GM18508 (cell line): ENCODE data around the gene SORBS1.

Experiments
- ATAC-seq: cut with Tn5 transposase; IDR thresholded peaks from one replicate; pipeline ENCODE4 v1.9.1; 2021; ENCODE audit warnings: moderate number of reproducible peaks; ENCODE audit not compliant: insufficient read depth, unreplicated experiment

SORBS1 gene

DNA sequence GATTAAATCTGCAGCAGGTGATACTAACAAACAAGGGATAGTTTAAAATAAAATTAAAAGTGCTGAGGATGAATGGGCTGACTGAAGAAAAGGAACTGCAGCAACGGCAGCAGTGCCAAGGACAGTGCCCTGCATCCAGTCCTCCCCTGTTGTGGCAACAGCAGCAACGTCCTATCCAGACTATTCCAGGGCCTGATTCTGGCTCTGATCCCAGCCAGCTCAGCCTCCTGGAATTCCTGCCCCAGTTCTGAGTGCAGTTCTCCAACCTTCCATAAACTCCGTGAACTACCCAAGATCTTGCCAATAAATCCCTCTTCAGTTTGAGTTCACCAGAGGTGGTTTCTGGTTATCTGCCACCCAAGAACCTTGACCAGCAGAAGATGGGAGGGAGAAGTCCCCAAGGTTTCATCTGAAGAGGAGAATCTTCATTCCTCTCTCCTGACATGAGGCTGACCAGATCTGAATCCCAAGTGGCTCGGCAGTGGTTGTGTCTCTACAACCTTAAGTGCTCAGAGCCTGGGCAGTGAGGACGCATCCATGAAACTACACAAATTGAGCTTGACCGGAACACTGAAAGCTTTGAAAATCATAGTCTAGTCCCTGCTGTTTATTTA, 115.8 kb downstream of the SORBS1 start:
- ATAC-seq = no peak

DNA sequence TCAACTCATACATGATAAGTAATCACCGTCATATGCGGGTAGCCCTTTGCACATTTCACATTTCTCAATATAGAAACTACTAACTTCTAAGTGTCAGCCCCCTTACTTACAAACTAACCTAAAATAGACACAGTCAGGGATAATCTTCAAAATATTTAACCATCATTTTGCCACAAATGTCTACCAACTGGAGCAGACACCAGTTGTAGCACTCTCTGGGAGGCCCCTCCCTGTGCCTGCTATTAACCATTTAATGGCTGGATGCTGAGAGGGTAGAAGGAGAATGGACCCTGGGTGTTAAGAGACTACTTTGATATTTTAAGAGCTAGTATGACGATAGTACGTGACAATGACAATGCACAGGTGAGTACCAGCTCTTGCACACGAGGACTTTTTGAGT, 116.4 kb downstream of the SORBS1 start:
- no peak for ATAC-seq

DNA sequence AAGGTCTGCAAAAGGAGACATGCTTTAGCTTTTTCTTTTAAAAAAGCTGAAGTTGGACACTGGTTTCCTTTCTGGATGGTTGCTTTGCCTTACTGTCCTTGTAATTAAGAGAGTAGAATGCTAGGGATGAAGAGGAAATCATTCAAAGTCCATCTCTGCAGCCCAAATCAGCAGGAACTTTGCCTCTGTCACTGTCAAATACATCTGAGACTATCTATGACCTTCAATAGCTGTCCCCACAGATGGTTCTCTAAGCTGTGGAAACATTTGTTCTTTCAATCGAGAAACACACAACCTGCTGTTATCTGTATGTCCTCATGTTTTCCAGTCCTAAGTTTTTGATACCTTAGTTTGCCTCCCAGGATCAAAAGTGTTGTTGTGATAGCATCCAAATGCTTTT, 117.5 kb downstream of the SORBS1 start:
- ATAC-seq = no peak

DNA sequence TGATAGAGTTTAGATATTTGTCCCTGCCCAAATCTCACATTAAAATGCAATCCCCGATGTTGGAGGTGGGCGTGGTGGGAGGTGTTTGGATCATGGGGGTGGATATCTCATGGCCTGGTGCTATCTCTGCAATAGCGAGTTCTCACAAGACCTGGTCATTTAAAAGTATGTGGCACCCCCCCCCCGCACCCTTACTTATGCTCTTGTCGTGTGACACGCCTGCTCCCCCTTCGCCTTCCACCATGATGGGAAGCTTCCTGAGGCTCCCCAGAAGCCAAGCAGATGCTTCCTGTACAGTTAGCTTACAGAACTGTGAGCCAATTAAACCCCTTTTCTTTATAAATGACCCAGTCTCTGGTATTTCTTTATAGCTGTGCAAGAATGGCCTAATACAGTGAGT, 118.8 kb downstream of the SORBS1 start:
- ATAC-seq = no peak

DNA sequence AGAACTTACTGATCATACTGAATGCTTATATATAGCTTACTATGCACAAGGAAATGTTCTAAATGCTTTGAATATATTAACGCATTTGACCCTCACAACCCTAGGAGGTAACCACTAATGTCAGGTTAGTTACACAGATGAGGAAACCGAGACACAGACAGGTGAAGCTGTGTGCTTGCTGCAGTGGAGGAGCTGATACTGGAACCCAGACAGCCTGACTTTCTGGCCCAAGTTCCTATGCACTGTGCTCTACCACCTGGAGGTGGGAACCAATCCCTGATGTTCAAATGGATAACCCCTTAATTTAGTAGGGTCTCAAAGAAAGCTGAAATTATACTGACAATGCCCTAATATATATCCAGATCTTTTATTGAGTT, 119.6 kb downstream of the SORBS1 start:
- ATAC-seq = peak; percentile 25

DNA sequence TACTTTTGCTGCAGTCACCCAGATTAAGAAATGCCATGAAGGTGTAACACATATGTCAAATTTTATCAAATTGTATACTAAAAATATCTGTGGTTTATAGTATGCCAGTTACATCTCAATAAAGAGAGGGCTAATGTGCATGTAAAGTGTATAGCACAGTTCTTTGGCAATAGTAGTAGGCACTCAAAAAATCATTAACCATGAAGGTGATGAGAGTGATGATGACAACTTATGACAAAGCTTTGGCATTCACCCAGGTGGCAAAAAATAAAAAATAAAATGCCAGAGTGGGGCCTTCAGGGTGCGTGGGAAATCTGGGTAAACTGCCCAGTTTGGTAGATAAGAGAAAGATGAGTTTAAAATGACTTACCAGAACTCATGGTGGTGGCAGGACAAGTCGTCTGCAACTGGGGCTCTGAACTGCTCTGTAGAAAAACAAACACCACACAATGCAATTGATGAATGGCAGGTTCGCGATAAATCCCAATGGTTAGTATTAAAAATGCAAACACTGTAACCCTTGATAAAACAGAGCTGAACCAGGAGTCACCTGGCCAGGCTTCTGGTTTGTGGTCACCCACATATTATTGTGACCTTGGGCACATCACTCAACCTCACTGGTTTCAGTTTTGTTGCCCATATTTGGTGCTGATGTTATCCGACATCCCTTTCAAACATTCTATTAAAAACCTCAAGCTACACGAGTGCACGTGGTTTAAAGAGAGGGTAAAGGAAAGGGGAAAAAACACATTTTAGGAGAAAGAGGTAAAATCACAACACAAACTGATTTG, 120.2 kb downstream of the SORBS1 start:
- ATAC-seq = peak; percentile 85

DNA sequence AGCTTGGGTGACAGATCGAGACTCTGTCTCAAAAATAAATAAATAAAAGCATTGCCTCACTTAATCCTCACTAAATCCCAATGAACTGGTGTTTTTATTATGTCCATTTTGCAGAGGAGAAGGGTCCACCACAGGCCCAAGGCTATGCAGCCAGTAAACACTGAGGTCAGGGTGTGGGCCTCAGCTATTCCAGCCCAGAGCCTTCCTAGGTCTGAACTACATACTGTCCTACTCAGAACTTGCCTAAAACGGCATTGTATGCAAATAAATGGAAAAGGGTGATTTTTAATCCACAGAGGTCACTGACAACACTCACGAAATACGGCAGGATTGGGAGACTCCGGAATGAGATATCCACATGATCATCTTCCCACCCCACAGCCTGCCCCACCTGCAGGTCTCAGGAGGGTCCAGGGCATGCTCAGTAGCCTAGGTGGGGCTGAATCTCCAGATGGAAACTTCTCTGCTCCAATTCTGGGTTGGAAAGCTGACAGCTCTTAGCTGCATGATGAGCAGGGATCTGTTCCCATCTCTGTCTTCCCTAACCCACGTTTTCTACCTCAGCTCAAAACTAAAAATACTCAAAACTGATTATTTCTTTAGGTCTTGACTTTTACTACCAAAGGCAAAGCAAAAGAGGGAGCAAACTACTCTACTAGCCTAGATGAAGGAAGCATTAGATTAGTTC, 121.0 kb downstream of the SORBS1 start:
- no peak for ATAC-seq

DNA sequence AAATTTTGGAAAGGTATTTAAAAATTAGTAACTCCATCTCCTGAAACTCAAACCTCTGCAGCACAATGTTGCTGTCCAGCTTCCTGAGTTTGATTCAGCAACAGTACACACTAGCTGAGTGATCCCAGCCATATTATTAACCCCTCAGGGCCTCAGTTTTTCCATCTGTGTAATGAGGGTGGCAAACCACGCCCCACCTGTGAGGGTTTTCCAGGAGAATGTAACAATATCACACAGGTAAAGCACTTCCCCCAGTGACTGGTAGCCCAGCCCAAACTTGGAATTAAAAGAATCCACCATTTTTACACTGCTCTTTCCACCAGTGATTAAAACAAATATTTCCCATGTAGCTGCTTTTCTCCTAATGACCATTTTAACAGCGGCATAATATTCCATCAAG, 122.4 kb downstream of the SORBS1 start:
- ATAC-seq = no peak

DNA sequence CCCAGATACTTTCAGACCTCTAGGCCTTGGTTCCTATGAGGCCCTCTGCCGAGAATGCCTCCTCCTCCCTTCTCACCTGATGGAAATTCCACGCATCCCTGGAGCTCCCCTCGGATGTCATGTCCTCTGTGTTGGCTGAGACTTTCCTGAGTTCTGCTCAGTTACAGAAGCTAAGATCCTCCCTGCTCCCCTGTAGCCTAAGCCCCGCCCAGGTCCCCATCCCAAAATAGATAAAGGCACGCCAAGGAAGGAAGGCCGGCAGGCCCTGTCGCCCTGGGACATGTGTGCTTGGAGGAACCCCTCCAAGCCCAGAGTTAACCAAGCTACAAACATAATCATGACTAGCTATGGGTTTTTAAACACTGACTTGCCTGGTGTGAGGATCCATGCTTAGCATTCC, 123.5 kb downstream of the SORBS1 start:
- ATAC-seq = no peak

DNA sequence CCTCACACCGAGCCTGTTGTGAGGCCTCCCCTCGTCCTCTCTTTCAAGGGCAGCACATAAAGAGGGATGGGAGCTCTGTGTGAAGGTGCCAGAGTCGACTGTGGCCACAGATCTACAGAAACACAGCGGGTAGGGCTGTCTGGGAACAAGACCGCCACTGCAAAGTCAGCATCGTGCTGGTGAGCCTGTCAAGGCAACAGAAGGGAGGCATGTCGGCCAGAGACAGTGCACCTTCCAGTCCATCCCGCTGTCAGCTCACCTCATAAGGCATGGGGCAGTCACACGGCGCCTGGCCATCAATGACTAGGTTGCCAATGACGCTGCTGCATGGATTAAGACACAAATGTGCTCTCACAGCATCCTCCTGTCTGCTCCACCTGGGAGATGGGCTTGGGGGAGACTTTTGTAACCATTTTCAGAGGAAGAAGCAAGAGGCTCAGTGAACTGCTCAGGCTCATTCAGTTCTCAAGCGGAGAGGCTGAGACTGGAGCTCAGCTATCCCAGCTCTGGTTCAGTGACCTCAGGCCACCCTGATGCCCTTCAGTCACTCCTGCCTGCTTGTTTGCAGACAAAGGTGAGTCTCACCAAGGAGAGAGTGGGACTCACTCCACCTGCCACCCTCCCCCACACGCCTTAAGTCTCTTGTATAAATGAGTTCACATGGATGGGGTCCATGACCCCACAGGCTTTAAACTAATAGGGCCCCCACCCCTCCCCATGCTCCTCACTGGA, 125.5 kb downstream of the SORBS1 start:
- no peak for ATAC-seq

DNA sequence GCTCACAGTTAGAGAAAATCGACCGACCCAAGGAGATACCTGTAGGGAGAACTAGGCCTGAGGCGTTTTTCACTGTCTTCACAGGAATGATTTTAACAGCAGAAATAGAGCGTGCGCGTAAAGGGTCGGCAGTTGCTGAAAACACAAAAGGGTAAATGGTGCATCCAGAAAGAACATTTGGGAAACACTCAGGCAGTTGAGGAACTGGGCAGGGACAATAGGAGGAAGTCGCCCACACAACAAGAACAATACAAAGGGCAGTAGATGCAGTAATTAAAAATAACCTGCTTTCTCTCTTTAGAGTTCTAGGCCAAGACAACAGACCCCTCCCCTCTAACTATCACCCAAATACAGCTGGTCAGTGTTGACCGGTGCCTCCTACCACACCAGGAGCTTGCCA, 126.6 kb downstream of the SORBS1 start:
- ATAC-seq = no peak

DNA sequence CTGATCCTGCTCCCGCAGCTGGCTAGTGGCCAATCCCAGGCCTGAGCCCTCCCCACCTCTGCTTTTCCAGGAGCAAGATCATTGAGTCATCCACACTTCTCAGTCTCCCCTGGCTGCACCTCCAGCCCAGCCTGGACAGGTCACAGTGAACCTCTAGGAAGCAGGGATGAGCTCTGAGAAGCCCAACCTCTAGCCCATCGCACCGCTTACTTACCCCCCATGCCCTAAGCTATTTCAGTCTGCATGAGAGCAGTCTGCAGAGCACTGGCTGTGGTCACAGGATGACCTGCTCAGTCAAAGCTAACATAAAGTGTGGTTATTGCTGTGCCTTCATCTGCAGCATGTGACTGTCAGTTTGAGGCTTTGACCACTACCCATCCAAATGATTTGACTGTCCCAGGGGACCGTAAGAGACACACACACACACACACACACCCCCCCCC, 129.2 kb downstream of the SORBS1 start:
- ATAC-seq = no peak

DNA sequence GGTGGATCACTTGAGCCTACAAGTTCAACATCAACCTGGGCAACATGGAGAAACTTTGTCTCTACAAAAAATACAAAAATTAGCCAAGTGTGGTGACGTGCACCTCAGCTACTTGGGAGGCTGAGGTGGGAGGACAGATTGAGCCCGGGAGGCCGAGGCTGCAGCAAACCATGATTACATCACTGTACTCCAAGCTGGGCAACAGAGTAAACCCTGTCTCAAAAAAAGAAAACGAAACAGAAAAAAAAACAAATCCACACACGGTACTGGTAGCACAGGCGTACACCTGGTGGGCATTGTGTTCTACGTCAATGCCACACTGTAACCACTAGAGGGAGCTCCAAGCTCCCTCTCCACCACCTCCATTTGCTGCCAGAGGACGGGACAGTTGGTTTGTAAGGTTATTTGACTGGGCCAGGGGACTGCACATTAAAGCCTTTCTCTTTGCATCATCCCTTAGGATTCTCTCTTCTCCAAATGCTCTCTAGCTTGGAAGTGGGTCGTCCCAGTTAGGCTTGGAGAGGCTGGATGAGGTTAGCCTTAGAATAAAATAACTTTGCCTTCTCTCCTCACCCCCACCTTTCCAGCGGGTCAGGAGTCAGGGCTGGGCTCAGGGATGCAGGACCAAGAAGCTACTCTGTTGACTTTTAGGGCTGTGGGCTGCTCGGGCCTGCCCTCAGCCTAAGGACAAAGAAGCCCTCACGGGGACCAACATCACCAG, 130.8 kb downstream of the SORBS1 start:
- peak; percentile 54 for ATAC-seq

DNA sequence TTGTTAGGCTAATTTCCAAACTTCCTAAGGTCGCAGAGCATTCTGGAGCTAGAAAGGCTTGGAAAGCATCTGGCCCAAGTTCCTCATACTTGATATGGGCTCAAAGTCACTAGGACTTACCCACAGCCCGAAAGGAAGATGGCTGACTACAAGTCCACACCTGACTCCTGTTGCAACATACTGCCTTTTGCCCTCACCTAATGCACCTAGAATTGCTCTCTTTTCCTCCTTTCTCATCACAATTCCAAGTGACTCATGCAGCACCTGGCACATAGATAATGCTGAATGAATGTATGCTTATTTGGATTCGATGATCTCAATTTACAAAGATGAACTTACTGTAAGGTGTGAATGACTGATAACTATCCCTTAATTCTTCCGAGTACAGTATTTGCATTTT, 131.5 kb downstream of the SORBS1 start:
- ATAC-seq = no peak

DNA sequence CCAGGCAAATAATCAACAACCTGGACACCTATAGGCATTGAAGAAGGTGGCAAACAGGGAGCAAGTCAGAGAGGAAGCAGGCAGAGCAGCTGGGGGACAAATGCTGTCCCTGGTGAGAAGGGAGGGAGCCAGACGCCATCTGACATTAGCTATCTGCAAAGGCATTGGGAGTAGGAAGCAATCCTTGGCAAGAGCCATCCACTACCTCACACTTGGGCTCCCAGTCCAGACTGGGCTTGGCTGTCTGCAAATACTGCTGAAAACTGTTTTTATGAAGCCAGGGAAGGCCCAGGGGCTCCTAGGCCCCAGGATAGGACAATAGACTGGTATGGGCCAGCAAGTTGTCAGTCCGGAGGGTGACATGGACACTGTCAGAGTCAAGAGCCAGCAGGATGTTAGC, 132.5 kb downstream of the SORBS1 start:
- no peak for ATAC-seq

DNA sequence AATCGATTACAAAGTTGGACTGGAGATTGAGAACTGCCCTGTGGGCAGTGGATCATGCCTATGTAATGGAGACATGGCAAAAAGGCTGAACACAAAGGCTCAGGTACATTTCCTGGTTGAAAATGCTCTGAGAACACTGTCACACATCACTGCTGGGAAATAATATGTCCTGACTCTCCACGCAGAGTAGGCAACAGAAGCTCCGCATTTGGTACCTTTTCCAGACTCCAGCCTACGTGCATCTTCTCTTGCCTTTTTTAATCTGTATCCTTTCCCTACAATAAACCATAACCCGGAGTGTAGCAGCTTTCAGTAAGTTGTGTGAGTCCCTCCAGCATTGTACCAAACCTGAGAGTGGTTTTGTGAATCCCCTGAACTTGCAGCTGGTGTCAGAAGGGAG, 134.7 kb downstream of the SORBS1 start:
- no peak for ATAC-seq

DNA sequence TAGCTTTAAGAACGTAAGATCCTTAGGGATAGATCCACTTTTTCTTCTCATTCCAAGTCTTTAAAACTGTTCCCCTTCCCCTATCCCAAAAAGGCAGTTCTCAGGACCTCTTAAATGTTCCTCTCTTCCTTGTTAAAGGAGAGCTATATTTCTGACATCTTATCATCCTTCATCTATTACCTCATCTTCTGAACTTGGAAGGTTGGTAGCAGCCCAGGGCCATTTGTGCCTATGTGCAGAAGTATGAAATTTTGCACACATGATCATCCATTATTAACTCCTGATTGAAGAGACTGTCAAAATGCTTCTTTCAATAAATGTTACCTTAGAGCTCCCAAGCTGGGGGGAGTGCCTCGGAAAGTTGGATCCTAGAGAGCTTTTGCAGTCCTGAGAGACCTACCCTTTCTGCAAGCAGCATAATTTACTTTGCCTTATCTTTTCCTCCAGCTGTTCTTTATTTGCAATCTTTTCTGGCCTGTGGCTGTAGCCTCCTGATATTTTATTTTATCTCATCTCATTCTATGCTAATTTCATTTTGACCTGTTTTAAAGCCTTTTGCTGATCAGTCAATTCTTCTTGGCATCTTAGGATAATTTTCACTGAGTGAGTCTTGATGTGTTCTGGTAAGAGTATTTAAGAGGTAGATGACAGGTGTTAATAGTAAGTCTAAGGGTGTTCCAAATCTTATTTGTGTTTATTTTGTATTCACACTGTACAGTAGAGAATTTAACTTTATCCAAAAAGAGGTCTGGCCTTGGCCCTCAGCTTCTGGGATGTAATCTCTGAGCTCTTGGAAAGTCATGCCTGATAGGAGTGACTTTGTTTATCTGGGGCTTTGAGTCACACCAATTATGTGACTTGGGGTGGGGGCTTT, 135.3 kb downstream of the SORBS1 start:
- ATAC-seq = no peak

DNA sequence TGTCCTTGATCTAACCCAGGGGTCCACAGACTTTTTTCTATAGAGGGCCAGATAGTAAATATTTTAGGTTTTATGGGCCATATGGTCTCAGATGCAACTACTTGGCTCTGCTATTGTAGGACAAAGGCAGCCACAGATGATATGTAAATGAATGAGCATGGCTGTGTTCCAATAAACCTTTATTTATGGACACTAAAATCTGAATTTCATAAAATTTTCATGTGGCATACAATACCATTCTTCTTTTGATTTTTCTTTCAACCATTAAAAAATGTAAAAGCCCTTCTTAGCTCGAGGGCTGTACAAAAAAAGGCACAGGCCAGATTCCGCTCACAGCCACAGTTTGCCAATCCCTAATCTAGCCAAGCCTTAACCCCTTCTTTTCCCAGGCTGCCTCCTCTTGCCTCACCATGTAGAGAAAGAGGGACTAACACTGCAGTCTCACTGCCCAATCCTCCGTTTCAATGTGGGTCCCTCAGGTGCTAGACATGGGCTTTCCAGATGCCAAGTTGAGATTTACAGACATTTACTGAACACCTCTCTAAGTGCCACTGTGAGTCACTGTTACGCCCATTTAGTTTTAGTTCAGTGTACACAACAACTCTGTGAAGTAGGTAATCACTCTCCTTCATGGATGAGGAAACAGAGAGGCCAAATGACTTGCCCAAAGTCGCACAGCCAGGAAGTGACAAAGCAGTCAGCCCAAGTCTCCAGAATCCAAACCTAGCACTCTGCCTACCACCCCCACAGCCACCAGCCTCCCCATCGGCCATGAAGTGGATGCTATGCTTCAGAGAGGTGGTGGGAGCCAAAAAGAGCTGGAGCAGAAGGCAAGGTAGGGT, 137.8 kb downstream of the SORBS1 start:
- ATAC-seq = no peak
